IMR-90 (cell line): Measurements from ENCODE around the gene MED12L. TPM values are rescaled to one million over a fixed set of nuclear protein-coding genes. Genes with fewer than 3 reads are reported as not detected.

Experiments used
- ATAC-seq: fragments of 200-7000 bp; cut with Tn5 transposase; 2 replicates; pipeline ENCODE4 v1.9.1; 2020; ENCODE audit warnings: low read depth, mild to moderate bottlenecking, moderate library complexity
- BruUV-seq: library from RNA; stranded (reverse); fragments of 400-500 nt; replicated peaks from 2 replicates; lab custom pipeline; 2021; lab: Mats Ljungman, UMichigan
- CTCF ChIA-PET: fragments of 300-600 bp; formaldehyde crosslinking; extraction: SDS; loops from one replicate; lab custom pipeline; 2021; ENCODE audit warnings: antibody characterized with exemption; lab: Yijun Ruan, JAX
- POLR2A ChIA-PET: fragments of 300-600 bp; sonication (Branson Sonifier 250); formaldehyde crosslinking; loops from one replicate; lab custom pipeline; 2022; ENCODE audit warnings: antibody characterized with exemption; ENCODE audit not compliant: unreplicated experiment; lab: Charles Lee
- DNase-seq: peaks from one replicate; pipeline ENCODE4 v3.0.0; 2013
- H2AFZ ChIP-seq: replicated peaks from 2 replicates; pipeline ENCODE3; 2013; ENCODE audit warnings: low read length, mild to moderate bottlenecking; ENCODE audit not compliant: poor library complexity
- H2AK5ac ChIP-seq: 2 replicates; pipeline ENCODE4 v1.6.1; 2013; ENCODE audit warnings: low read depth, low read length, inconsistent platforms
- H2AK9ac ChIP-seq: replicated peaks from 2 replicates; pipeline ENCODE3; 2013; ENCODE audit warnings: mild to moderate bottlenecking, low read depth, low read length, moderate library complexity; ENCODE audit not compliant: poor library complexity
- H2BK120ac ChIP-seq: 2 replicates; pipeline ENCODE4 v1.6.1; 2013; ENCODE audit warnings: low read depth, low read length, inconsistent platforms
- H2BK15ac ChIP-seq: 3 replicates; pipeline ENCODE4 v1.6.1; 2013; ENCODE audit warnings: low read depth, low read length, inconsistent platforms
- H2BK20ac ChIP-seq: 2 replicates; pipeline ENCODE4 v1.6.1; 2013; ENCODE audit warnings: low read depth, mild to moderate bottlenecking, inconsistent platforms, low read length, moderate library complexity
- H2BK5ac ChIP-seq: 2 replicates; pipeline ENCODE4 v1.6.1; 2013; ENCODE audit warnings: mild to moderate bottlenecking, low read depth, low read length, inconsistent platforms; ENCODE audit not compliant: poor library complexity, severe bottlenecking
- H3K14ac ChIP-seq: replicated peaks from 2 replicates; pipeline ENCODE4 v1.6.1; 2013; ENCODE audit warnings: low read depth, low read length, inconsistent platforms
- H3K18ac ChIP-seq: 2 replicates; pipeline ENCODE4 v1.6.1; 2013; ENCODE audit warnings: low read depth, low read length, control low read depth
- H3K23ac ChIP-seq: 2 replicates; pipeline ENCODE4 v1.6.1; 2013; ENCODE audit warnings: low read depth, low read length, inconsistent platforms
- H3K27ac ChIP-seq: 2 replicates; pipeline ENCODE4 v1.5.1; 2013; ENCODE audit warnings: mild to moderate bottlenecking, control low read depth, low read length; ENCODE audit not compliant: insufficient read depth
- H3K27me3 ChIP-seq: 2 replicates; pipeline ENCODE4 v1.6.1; 2013; ENCODE audit warnings: low read length; ENCODE audit not compliant: control insufficient read depth, insufficient read depth
- H3K36me3 ChIP-seq: 2 replicates; pipeline ENCODE4 v1.6.1; 2013; ENCODE audit warnings: low read length, mixed read lengths; ENCODE audit not compliant: control insufficient read depth, insufficient read depth
- H3K4ac ChIP-seq: 2 replicates; pipeline ENCODE4 v1.6.1; 2013; ENCODE audit warnings: low read depth, low read length, inconsistent platforms
- H3K4me1 ChIP-seq: 2 replicates; pipeline ENCODE4 v1.6.1; 2013; ENCODE audit warnings: low read length, mixed read lengths; ENCODE audit not compliant: control insufficient read depth, insufficient read depth
- H3K4me2 ChIP-seq: 2 replicates; pipeline ENCODE4 v1.6.1; 2013; ENCODE audit warnings: low read depth, mild to moderate bottlenecking, control low read depth, low read length, moderate library complexity
- H3K4me3 ChIP-seq: 2 replicates; pipeline ENCODE4 v1.5.1; 2013; ENCODE audit warnings: low read depth, mild to moderate bottlenecking, control low read depth, low read length, moderate library complexity; ENCODE audit not compliant: insufficient read depth
- H3K56ac ChIP-seq: 2 replicates; pipeline ENCODE4 v1.6.1; 2013; ENCODE audit warnings: low read length, inconsistent platforms; ENCODE audit not compliant: insufficient read depth; ENCODE audit errors: extremely low read depth
- H3K79me1 ChIP-seq, 2 experiments: 2 replicates each; pipeline ENCODE4 v1.6.1; 2013; ENCODE audit warnings: low read length in 2 of 2, inconsistent platforms in 1 of 2, low read depth in 1 of 2
- H3K9ac ChIP-seq: 2 replicates; pipeline ENCODE4 v1.6.1; 2013; ENCODE audit warnings: low read depth, low read length, control low read depth
- H3K9me1 ChIP-seq: 2 replicates; pipeline ENCODE4 v1.6.1; 2013; ENCODE audit warnings: low read length, inconsistent platforms; ENCODE audit not compliant: insufficient read depth
- H3K9me3 ChIP-seq: 2 replicates; pipeline ENCODE4 v1.6.1; 2013; ENCODE audit warnings: low read length; ENCODE audit not compliant: control insufficient read depth, insufficient read depth
- H4K20me1 ChIP-seq: 2 replicates; pipeline ENCODE4 v1.6.1; 2013; ENCODE audit warnings: low read length, inconsistent platforms; ENCODE audit not compliant: insufficient read depth
- H4K5ac ChIP-seq: 2 replicates; pipeline ENCODE4 v1.6.1; 2013; ENCODE audit warnings: mild to moderate bottlenecking, low read depth, low read length, control low read depth
- H4K8ac ChIP-seq, 2 experiments: 2 replicates each; pipeline ENCODE4 v1.6.1; 2013; ENCODE audit warnings: low read depth in 2 of 2, low read length in 2 of 2, control low read depth in 1 of 2, inconsistent platforms in 1 of 2
- H4K91ac ChIP-seq: 2 replicates; pipeline ENCODE4 v1.6.1; 2013; ENCODE audit warnings: low read depth, low read length, inconsistent platforms; ENCODE audit not compliant: insufficient read depth
- BHLHE40 ChIP-seq: fragments of 150-350 bp; IDR thresholded peaks from 2 replicates; pipeline ENCODE4 v1.6.1; 2016; ENCODE audit warnings: mild to moderate bottlenecking, low read depth, low read length
- FOS ChIP-seq: fragments of 150-350 bp; IDR thresholded peaks from 2 replicates; pipeline ENCODE4 v1.6.1; 2016; ENCODE audit warnings: low read depth, low read length
- MAFK ChIP-seq: IDR thresholded peaks from 2 replicates; pipeline ENCODE4 v1.6.1; 2012; ENCODE audit warnings: low read depth, low read length, improper control_type of control experiment
- POLR2A ChIP-seq: IDR thresholded peaks from 2 replicates; pipeline ENCODE4 v1.6.1; 2012; ENCODE audit warnings: mild to moderate bottlenecking, low read depth, low read length
- RCOR1 ChIP-seq: IDR thresholded peaks from 2 replicates; pipeline ENCODE4 v1.6.1; 2012; ENCODE audit warnings: mild to moderate bottlenecking, low read length, improper control_type of control experiment; ENCODE audit not compliant: insufficient replicate concordance
- SMC3 ChIP-seq: fragments of 150-350 bp; IDR thresholded peaks from 2 replicates; pipeline ENCODE4 v1.6.1; 2016; ENCODE audit warnings: low read depth, mild to moderate bottlenecking, antibody characterized with exemption, low read length, moderate library complexity
- WGBS, 2 experiments: methylation state at CpG; one replicate each; pipeline versions ENCODE4 v1.1.5 to v1.1.7; 2013; ENCODE audit warnings: missing lambda C conversion rate in 2 of 2; ENCODE audit not compliant: insufficient read length in 1 of 2; ENCODE audit errors: extremely low coverage in 2 of 2; 5-methylcytosine and 5-hydroxymethylcytosine counted together
- dilution Hi-C: fragments of 300-500 bp; cut with HindIII; formaldehyde crosslinking; loops from one replicate; pipeline ENCODE4 v1.14.3; 2018; ENCODE audit warnings: low sequenced_read_pairs; ENCODE audit not compliant: unreplicated experiment
- in situ Hi-C: fragments of 300-500 bp; cut with MboI; formaldehyde crosslinking; loops from 3 replicates; pipeline ENCODE4 v1.14.3; 2019; ENCODE audit warnings: low sequenced_read_pairs, inconsistent platforms, mixed read lengths
- intact Hi-C: fragments of 100-400 bp; cut with micrococcal nuclease; formaldehyde crosslinking; loops from 2 replicates; pipeline ENCODE4 v1.10.0; 2022
- polyA plus RNA-seq, 3 experiments: library from polyadenylated mRNA; depleted of rRNA; stranded (reverse); fragments of >200 nt; gene quantifications; 2 replicates each; pipeline ENCODE4 v1.2.3, GENCODE V29; 2012; ENCODE audit warnings: low replicate concordance in 1 of 3
- total RNA-seq: library from RNA; depleted of rRNA; stranded (reverse); fragments of >200 nt; gene quantifications from 2 replicates; pipeline ENCODE4 v1.2.3, GENCODE V29; 2012

MED12L gene
- total and polyA plus RNA-seq, 2 of the 4 experiments (the other 2 are of a cell fraction): 0.05 to 0.18 TPM

GRCh38 chr3:151456065-151456464 is 370.6 kb downstream of the MED12L start:
- DNase-seq: no peak
- no peak overlapping the region for H3K56ac ChIP-seq
- no peak for ATAC-seq
- H2AK9ac ChIP-seq: no peak overlapping the region
- no peak overlapping the region for H4K91ac ChIP-seq
- H3K18ac ChIP-seq: no peak overlapping the region
- no CpG with 5 or more reads among the region's 3 CpGs for WGBS, 2 experiments
- CTCF ChIA-PET: interaction anchor here (1.9 kb wide), 1 partner anchor 12 kb away, joined by 5 read pairs; no protein-coding TSS in a partner anchor
- no peaks in the 10 kb centered on the region for H3K9me3 ChIP-seq
- no peak overlapping the region for H3K23ac ChIP-seq
- intact Hi-C loops: no loop called here
- H2BK120ac ChIP-seq: no peak overlapping the region
- in situ Hi-C loops: no loop called here
- peaks cover 19% of the 10 kb centered on the region for H3K27me3 ChIP-seq
- no peak overlapping the region for H3K14ac ChIP-seq
- H2AFZ ChIP-seq: no peak overlapping the region
- no peak overlapping the region for H2BK15ac ChIP-seq
- H2BK20ac ChIP-seq: no peak overlapping the region
- no peak overlapping the region for H3K27ac ChIP-seq
- no peak overlapping the region for H3K4me3 ChIP-seq
- no peaks in the 10 kb centered on the region for H4K20me1 ChIP-seq
- H3K9me1 ChIP-seq: no peaks in the 10 kb centered on the region; the same call in 1 of the 2 replicates
- no peak overlapping the region for H3K4ac ChIP-seq
- H3K9ac ChIP-seq: no peak overlapping the region
- no peak overlapping the region for H2BK5ac ChIP-seq
- H3K36me3 ChIP-seq: no peaks in the 10 kb centered on the region
- H3K4me2 ChIP-seq: no peak overlapping the region
- no peaks in the 10 kb centered on the region for H3K79me1 ChIP-seq
- POLR2A ChIA-PET: no interaction called here
- no peak for TF ChIP-seq SMC3
- TF ChIP-seq BHLHE40: no peak
- no peak for TF ChIP-seq MAFK
- TF ChIP-seq RCOR1: no peak
- TF ChIP-seq FOS: no peak
- no peak for TF ChIP-seq POLR2A
- no peak overlapping the region for H2AK5ac ChIP-seq
- H3K4me1 ChIP-seq: no peaks in the 10 kb centered on the region
- dilution Hi-C loops: no loop called here
- H4K8ac ChIP-seq: no peak overlapping the region
- no peak overlapping the region for H4K5ac ChIP-seq
- BruUV-seq: no TSS peak
